Measurements from ENCODE around the gene CPNE5.

DNA sequence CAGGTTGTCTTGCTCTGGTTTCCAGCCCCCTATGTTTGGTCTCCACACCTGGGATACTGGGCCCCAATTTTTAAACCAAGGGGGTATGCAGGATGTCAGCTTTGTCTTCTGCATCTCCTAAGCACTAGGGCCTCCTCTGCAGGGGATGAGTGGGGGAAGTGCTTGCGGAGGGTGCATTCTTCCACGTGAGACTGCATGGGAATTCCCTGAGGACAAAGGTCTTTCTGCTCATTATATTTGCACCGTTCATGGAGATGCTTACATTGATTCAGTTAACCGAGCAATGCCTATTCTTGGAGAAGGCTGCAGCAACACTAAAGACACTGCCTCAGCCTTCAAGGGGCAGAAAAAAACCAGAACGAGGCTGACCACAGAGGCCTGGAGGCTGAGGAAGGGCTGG lies 96.2 kb downstream of the CPNE5 start:
- TF ChIP-seq CTCF (IDR thresholded peaks at IDR 0.05), result no peak
- no peak for TF ChIP-seq FOSL2 (IDR thresholded peaks at IDR 0.05; ENCODE audit: borderline replicate concordance, low read depth)
- no peak for TF ChIP-seq GATA2 (CRISPR knock-in tag; IDR thresholded peaks at IDR 0.05)
- TF ChIP-seq, protein P1, sequence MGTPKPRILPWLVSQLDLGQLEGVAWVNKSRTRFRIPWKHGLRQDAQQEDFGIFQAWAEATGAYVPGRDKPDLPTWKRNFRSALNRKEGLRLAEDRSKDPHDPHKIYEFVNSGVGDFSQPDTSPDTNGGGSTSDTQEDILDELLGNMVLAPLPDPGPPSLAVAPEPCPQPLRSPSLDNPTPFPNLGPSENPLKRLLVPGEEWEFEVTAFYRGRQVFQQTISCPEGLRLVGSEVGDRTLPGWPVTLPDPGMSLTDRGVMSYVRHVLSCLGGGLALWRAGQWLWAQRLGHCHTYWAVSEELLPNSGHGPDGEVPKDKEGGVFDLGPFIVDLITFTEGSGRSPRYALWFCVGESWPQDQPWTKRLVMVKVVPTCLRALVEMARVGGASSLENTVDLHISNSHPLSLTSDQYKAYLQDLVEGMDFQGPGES (IDR thresholded peaks at IDR 0.05; ENCODE audit: low read depth, low read length), result no peak
- TF ChIP-seq, protein P2, sequence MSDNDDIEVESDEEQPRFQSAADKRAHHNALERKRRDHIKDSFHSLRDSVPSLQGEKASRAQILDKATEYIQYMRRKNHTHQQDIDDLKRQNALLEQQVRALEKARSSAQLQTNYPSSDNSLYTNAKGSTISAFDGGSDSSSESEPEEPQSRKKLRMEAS (IDR thresholded peaks at IDR 0.05; ENCODE audit: low read depth), result no peak
- TF ChIP-seq ELF1 (IDR thresholded peaks at IDR 0.05), result no peak
- TF ChIP-seq RAD21 (IDR thresholded peaks at IDR 0.05; ENCODE audit: low read length), result no peak
- no peak for TF ChIP-seq SMC3 (IDR thresholded peaks at IDR 0.05; ENCODE audit: low read depth, low read length)
- no peak for TF ChIP-seq NFIC (IDR thresholded peaks at IDR 0.05; ENCODE audit: borderline replicate concordance)
- TF ChIP-seq TAF1 (IDR thresholded peaks at IDR 0.05; ENCODE audit: borderline replicate concordance, low read depth, low read length), result no peak
- TF ChIP-seq EZH2phosphoT487 (IDR thresholded peaks at IDR 0.05; ENCODE audit: borderline replicate concordance, low read depth), result no peak
